ENCODE results near the gene LHX1. TPM values are rescaled to one million over a fixed set of nuclear protein-coding genes. Genes with fewer than 3 reads are reported as not detected.

Gene LHX1
- total and polyA plus RNA-seq, 7 donors: not detected

GRCh38 chr17:36989173-36989572 lies 51.9 kb downstream of the LHX1 start:
- ATAC-seq (no peak), DNase-seq (no peak)
- TF ChIP-seq CTCF (IDR thresholded peaks at IDR 0.05): no peak
- WGBS, 3 donors: 68 to 81% (median 78%) methylated on average over 6 of the region's 6 CpGs
- no peak overlapping the region for H3K4me3 ChIP-seq
- no peaks in the 10 kb centered on the region for H3K27me3 ChIP-seq (ENCODE audit: insufficient read depth in 3 of 3, low read length in 2 of 3)
- H3K4me1 ChIP-seq: no peaks in the 10 kb centered on the region
- peaks cover 5 to 73% of the 10 kb centered on the region in 2 donors for H3K36me3 ChIP-seq (ENCODE audit: insufficient read depth in 1 of 2, low read depth in 1 of 2)
- H3K9me3 ChIP-seq: no peaks in the 10 kb centered on the region
- intact Hi-C loops (cut with DNase I): no loop called here
- no peak overlapping the region for H3K27ac ChIP-seq

- WGBS, 3 donors: 74 to 93% (median 83%) methylated on average over 2 of the region's 2 CpGs
- H3K36me3 ChIP-seq (ENCODE audit: insufficient read depth in 1 of 2, low read depth in 1 of 2): peaks cover 5 to 80% of the 10 kb centered on the region in 2 donors
- ATAC-seq: no peak
- H3K4me1 ChIP-seq: no peaks in the 10 kb centered on the region
- H3K27ac ChIP-seq: no peak overlapping the region
- no peaks in the 10 kb centered on the region for H3K27me3 ChIP-seq (ENCODE audit: insufficient read depth in 3 of 3, low read length in 2 of 3)
- intact Hi-C loops (cut with DNase I): no loop called here
- no peak overlapping the region for H3K4me3 ChIP-seq
- no peaks in the 10 kb centered on the region for H3K9me3 ChIP-seq
- no peak for TF ChIP-seq CTCF (IDR thresholded peaks at IDR 0.05)
- no peak for DNase-seq
These were observed 55.4 kb downstream of the LHX1 start for GRCh38 chr17:36992701-36993100.

- H3K4me3 ChIP-seq: no peak overlapping the region
- H3K4me1 ChIP-seq: no peaks in the 10 kb centered on the region
- H3K27ac ChIP-seq: no peak overlapping the region
- TF ChIP-seq CTCF (IDR thresholded peaks at IDR 0.05): no peak
- no peak for DNase-seq
- intact Hi-C loops (cut with DNase I): no loop called here
- no peaks in the 10 kb centered on the region for H3K27me3 ChIP-seq (ENCODE audit: insufficient read depth in 3 of 3, low read length in 2 of 3)
- peaks cover 5 to 78% of the 10 kb centered on the region in 2 donors for H3K36me3 ChIP-seq (ENCODE audit: insufficient read depth in 1 of 2, low read depth in 1 of 2)
- no peak for ATAC-seq
- no peaks in the 10 kb centered on the region for H3K9me3 ChIP-seq
These were observed 56.0 kb downstream of the LHX1 start for GRCh38 chr17:36993227-36993626.

Other genes starting within 250 kb of the LHX1 start
- gene AATF, start 11.5 kb downstream of the LHX1 start, total RNA-seq: 10 to 100 TPM; 23.5 to 40.6 (median 36.6) TPM
- gene AATF, start 11.5 kb downstream of the LHX1 start, polyA plus RNA-seq: 10 to 100 TPM; 41.4 to 54.8 (median 52.8) TPM

Measured in psoas muscle (tissue), 8 donors.